Mucosa of rectum (tissue), 2 donors: ENCODE results near the gene CDH22.

ENCODE experiments used
- H3K27ac ChIP-seq, 2 donors: one replicate each; pipeline ENCODE4 v1.7.0; 2013; ENCODE audit warnings: inconsistent platforms in 2 of 2, low read depth in 2 of 2, low read length in 2 of 2
- H3K27me3 ChIP-seq, 2 donors: one replicate each; pipeline ENCODE4 v1.7.0; 2013; ENCODE audit warnings: low read length in 2 of 2; ENCODE audit not compliant: control insufficient read depth in 2 of 2, insufficient read depth in 2 of 2
- H3K36me3 ChIP-seq, 2 donors: one replicate each; pipeline ENCODE4 v1.7.0; 2013; ENCODE audit warnings: low read length in 2 of 2; ENCODE audit not compliant: control insufficient read depth in 2 of 2, insufficient read depth in 2 of 2
- H3K4me1 ChIP-seq, 2 donors: one replicate each; pipeline ENCODE4 v1.7.0; 2013; ENCODE audit warnings: low read length in 2 of 2, mild to moderate bottlenecking in 1 of 2; ENCODE audit not compliant: control insufficient read depth in 2 of 2, insufficient read depth in 2 of 2
- H3K4me3 ChIP-seq, 2 donors: one replicate each; pipeline ENCODE4 v1.7.0; 2013; ENCODE audit warnings: low read length in 2 of 2
- H3K9ac ChIP-seq, 2 donors: one replicate each; pipeline ENCODE4 v1.7.0; 2013; ENCODE audit warnings: low read length in 2 of 2, low read depth in 1 of 2, mild to moderate bottlenecking in 1 of 2
- H3K9me3 ChIP-seq, 2 donors: one replicate each; pipeline ENCODE4 v1.7.0; 2013; ENCODE audit warnings: low read length in 2 of 2; ENCODE audit not compliant: control insufficient read depth in 2 of 2
- donor health status: healthy.
- donor health status: Normal muscosa, but diverticular disease.

Gene CDH22, protein sequence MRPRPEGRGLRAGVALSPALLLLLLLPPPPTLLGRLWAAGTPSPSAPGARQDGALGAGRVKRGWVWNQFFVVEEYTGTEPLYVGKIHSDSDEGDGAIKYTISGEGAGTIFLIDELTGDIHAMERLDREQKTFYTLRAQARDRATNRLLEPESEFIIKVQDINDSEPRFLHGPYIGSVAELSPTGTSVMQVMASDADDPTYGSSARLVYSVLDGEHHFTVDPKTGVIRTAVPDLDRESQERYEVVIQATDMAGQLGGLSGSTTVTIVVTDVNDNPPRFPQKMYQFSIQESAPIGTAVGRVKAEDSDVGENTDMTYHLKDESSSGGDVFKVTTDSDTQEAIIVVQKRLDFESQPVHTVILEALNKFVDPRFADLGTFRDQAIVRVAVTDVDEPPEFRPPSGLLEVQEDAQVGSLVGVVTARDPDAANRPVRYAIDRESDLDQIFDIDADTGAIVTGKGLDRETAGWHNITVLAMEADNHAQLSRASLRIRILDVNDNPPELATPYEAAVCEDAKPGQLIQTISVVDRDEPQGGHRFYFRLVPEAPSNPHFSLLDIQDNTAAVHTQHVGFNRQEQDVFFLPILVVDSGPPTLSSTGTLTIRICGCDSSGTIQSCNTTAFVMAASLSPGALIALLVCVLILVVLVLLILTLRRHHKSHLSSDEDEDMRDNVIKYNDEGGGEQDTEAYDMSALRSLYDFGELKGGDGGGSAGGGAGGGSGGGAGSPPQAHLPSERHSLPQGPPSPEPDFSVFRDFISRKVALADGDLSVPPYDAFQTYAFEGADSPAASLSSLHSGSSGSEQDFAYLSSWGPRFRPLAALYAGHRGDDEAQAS

DNA sequence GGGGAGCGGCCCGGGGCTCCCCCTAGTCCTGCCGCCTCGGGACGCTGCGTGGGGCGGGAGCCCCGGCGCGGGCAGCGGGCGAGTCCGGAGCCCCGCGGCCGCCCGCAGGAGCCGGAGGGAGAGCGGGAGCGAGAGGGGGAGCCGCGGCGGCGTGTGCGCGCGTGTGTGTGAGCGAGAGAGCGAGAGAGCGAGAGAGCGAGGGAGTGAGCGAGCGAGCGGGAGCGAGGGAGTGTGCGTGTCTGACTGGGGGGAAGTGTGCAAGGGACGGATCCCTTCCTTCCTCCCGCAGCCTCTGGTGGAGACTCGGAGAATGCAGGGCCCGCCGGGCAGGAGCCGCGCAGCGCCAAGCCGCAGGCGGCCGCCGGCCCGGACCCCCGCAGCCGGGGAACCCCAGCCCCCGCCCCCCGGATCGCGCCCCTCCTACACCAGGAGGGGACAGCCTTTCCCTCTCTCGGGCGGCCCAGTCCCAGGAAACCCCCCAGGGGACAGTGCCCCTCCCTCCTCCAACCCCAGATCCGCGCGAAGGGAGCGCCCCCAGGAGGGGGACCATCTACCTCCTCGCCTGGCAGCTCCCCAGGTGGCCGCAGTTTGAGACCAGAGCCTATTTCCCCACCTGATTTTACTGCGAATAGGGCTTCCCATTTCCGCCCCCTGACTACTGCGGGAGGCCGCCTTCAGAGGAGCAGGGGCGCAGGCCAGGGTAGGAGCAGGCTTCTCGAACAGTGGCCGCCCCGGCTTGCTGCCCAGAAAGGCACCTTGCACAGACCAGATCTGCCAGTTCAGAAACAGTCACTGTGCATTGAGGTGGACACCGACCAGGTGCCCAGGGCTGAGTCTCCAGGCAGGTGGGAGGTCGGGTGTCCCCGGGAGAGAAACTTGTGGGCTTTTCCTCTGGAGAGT is at the start of gene CDH22:
Gene CDH22, minus strand, starts transcription at position 241 of the 900 bp plus-strand sequence. CDS start 57,204 bp downstream, outside the sequence.
- peaks cover 3 to 6% of the 10 kb centered on the region in 2 donors for H3K4me1 ChIP-seq
- no peak within 1 kb of the TSS for H3K4me3 ChIP-seq
- H3K36me3 ChIP-seq = no peaks in the 10 kb centered on the region
- H3K27me3 ChIP-seq = peaks cover 62 to 65% of the 10 kb centered on the region in 2 donors
- H3K27ac ChIP-seq = no peak within 1 kb of the TSS
- H3K9ac ChIP-seq = no peak within 1 kb of the TSS
- H3K9me3 ChIP-seq = no peaks in the 10 kb centered on the region

DNA sequence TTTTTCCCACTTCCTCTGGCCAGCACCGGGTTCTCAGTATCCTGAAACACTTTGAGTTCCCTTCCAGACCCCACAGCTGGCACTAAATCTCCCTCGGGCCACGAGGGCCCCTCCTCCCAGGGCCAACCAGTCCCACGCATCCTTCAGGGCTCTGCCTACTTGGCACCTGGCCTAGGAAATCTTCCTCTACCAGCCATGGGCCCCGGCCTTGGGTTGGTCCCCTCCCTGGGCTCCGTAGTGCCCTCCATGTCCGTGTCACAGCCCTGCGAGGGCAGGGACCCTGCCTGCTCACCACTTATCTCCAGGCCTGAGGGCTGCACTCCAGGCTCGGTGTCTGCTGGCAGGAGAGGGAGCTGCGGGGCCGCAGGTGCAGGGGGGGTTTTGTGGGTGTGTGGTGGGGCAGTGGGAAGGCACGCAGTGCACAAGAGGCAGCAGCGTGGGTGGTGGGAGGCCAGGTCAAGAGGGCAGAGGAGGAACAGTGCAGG is 48.8 kb upstream of the CDH22 start:
- H3K9ac ChIP-seq = no peak overlapping the region
- H3K4me3 ChIP-seq = no peak overlapping the region
- peaks cover 13 to 16% of the 10 kb centered on the region in 2 donors for H3K36me3 ChIP-seq
- no peaks in the 10 kb centered on the region for H3K9me3 ChIP-seq
- H3K27ac ChIP-seq = no peak overlapping the region
- peaks cover 0 to 12% of the 10 kb centered on the region in 2 donors for H3K4me1 ChIP-seq
- H3K27me3 ChIP-seq = no peaks in the 10 kb centered on the region

DNA sequence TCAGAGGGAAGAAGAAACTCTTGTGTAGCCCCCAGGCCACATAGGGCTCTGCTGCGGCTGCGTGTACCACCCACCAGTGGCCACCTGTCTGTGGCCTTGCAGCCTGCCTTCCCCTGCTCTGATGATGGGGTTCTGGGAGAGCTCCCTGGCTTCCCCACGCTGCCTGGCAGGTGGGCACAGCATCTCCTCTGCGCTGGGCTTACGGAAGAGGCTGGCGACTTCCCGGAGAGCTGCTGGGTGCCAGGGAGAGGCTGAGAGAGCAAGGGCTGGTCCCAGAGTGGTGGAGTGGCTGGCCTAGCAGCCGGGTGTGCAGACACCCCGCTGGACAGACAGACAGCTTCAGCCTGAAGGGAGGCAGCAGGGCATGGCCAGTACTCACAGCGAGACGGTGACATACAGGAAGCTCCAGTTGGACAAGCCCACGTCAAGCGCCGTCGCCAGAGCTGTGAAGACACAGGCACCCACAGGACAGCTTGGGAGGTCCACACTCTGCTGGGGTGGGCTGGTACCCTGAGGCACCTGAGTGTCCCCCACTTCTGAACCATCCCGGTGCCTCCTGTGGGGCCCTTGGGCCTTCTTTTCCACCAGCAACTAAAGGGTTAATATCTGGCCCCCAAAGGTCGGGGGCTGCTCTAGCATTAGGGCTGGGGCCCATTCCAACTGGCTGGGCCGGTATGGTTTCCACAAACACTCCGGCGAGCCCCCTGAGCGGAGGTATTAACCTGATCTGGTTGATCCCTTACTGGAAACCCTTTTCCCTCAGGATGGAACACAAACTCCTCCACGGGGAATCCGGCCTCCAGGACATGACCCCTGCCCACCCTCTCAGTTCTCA is 48.1 kb upstream of the CDH22 start:
- peaks cover 16% of the 10 kb centered on the region in 2 donors for H3K36me3 ChIP-seq
- H3K4me3 ChIP-seq = no peak overlapping the region
- H3K9me3 ChIP-seq = no peaks in the 10 kb centered on the region
- H3K27ac ChIP-seq = no peak overlapping the region
- no peaks in the 10 kb centered on the region for H3K27me3 ChIP-seq
- H3K9ac ChIP-seq = no peak overlapping the region
- peaks cover 0 to 6% of the 10 kb centered on the region in 2 donors for H3K4me1 ChIP-seq

DNA sequence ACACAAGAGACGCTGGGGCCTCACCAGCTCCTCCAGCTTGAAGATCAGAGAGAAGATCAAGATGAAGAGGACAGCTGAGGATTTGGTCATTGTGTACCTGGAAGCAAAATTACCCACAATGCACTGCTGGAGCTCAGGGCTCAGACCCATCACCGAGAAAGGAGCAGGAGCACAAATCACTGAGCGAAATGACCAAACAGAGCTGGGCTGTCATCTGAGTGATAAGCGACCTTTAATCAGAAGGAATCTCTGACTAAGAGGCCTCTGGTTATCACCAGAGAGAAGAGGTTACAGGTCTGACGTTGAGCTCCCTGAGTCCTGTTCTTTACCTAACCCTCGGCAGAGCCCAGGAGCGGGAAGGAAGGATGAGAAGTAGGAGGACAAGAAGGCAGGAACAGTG is 47.5 kb upstream of the CDH22 start:
- H3K27me3 ChIP-seq = no peaks in the 10 kb centered on the region
- H3K4me1 ChIP-seq = peaks cover 0 to 5% of the 10 kb centered on the region in 2 donors
- peaks cover 18 to 20% of the 10 kb centered on the region in 2 donors for H3K36me3 ChIP-seq
- H3K9ac ChIP-seq = no peak overlapping the region
- no peaks in the 10 kb centered on the region for H3K9me3 ChIP-seq
- H3K4me3 ChIP-seq = no peak overlapping the region
- no peak overlapping the region for H3K27ac ChIP-seq

DNA sequence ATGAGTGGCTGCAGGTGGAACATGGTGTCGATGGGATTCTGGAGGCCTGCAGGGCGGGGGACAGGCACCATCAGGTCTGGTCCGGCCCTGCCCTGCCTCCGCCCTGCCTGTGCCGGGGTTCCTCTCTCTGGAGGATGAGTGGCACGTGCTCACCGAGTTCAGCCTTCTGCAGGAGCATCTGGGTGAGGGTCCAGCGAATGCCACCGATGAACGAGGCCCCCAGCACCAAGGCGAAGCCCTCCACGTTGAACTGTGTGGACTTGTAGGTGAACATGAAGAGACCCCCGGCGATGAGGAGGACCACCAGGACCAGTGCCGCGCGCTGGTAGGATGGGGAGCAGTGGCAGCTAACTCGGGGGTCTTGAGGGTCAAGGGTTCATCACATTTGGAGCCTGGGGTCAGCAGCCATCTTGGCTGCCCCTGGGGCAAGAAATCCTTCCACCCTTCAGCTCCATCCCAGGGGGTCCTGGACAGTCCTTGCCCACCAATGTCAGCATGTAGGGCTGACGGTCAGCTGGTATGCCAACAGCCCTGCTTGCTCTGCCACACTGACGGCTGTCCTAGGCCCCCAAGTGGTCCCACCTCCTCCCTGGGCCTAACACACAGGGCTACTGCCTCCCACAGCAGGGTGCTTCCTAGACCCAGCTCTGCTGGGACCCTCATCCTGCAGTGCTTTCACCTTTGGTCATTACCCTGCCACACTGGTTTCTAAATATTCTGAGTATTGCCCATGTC is 46.8 kb upstream of the CDH22 start:
- Histone ChIP-seq H3K4me1 (peaks cover 0 to 5% of the 10 kb centered on the region in 2 donors), H3K27ac (no peak overlapping the region), H3K36me3 (peaks cover 18 to 21% of the 10 kb centered on the region in 2 donors), H3K4me3 (no peak overlapping the region), H3K9me3 (no peaks in the 10 kb centered on the region), H3K27me3 (no peaks in the 10 kb centered on the region), H3K9ac (no peak overlapping the region)

DNA sequence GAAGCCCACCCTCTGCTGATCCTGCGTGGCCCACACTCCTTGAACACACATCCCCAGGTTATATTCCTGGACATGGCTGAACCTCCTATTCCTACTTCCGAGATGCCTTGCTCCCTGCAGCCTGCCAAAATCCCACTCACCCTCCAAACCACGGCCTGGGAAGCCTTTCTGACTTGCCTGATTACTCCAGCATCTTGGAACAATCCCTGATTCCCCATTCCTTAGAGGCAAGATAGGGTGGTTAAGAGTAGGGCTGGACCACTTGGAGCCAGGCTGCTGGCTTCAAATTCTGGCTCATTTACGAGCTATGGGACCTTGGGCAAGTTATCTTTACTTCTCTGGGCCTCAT is 45.9 kb upstream of the CDH22 start:
- no peaks in the 10 kb centered on the region for H3K9me3 ChIP-seq
- H3K4me3 ChIP-seq = no peak overlapping the region
- H3K9ac ChIP-seq = no peak overlapping the region
- H3K27ac ChIP-seq = no peak overlapping the region
- H3K36me3 ChIP-seq = peaks cover 17 to 23% of the 10 kb centered on the region in 2 donors
- H3K4me1 ChIP-seq = peaks cover 0 to 5% of the 10 kb centered on the region in 2 donors
- no peaks in the 10 kb centered on the region for H3K27me3 ChIP-seq

DNA sequence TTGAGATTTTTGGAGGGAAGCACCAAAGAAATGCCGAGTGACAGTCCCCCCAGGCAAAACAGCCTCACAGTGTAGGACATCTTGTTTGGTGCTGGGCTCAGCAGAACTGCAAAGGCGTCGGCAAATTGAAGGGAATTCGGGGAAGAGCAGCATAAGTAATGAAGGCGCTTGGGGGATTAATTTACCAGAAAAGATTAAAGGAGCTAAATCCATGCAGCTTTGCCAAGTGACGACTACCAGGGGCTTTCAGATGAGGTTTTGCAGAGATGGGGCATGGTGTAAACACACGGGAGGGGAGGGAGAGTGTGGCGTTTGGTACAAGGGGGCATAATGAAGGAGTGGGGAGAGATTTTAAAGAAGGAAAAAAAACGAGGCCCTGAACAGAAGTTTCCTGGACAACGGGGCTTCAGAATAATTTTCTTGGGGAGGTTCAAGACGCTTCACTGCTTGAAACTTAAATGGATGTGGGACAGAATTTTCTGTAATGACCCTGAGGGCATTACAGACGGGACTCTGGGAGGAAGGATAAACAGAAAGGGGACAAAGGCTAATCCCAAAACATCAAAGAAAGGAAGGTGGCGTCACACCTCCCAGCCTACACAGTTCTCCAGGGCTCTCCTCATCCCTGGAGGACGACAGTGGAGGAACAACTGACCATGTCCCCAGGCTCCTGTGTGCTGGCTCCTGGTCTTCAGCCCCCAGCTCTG is 45.4 kb upstream of the CDH22 start:
- H3K27me3 ChIP-seq = no peaks in the 10 kb centered on the region
- peaks cover 0 to 5% of the 10 kb centered on the region in 2 donors for H3K4me1 ChIP-seq
- H3K27ac ChIP-seq = no peak overlapping the region
- peaks cover 17 to 22% of the 10 kb centered on the region in 2 donors for H3K36me3 ChIP-seq
- H3K9ac ChIP-seq = no peak overlapping the region
- no peaks in the 10 kb centered on the region for H3K9me3 ChIP-seq
- H3K4me3 ChIP-seq = no peak overlapping the region

DNA sequence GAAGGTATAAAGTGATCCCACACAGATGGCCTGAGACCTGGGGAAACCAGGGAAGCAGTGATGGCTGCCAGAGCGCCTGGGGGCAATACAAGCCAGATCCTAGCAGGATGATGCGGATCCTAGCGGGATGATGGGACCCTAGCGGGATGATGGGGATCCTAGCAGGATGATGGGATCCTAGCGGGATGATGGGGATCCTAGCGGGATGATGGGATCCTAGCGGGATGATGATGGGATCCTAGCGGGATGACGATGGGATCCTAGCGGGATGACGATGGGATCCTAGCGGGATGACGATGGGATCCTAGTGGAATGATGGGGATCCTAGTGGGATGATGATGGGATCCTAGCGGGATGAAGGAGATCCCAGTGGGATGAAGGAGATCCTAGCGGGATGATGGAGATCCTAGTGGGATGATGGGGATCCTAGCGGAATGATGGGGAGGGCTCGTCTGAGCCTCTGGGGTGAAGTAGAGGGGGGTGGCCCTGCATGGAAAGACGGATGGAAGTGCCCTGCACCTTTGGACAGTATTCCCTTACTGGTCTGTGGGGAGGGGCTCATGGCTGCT is 44.2 kb upstream of the CDH22 start:
- Histone ChIP-seq H3K27ac (no peak overlapping the region), H3K9ac (no peak overlapping the region), H3K27me3 (no peaks in the 10 kb centered on the region), H3K4me1 (peaks cover 0 to 3% of the 10 kb centered on the region in 2 donors), H3K9me3 (no peaks in the 10 kb centered on the region), H3K36me3 (peaks cover 17 to 26% of the 10 kb centered on the region in 2 donors), H3K4me3 (no peak overlapping the region)
